Measurements from ENCODE around the gene RMDN2.

The RMDN2 gene

GRCh38 chr2:37925063-37925897 is at the start of gene RMDN2:
Gene RMDN2, plus strand, starts transcription at chr2:37925287. Its CDS starts 3,991 bp downstream, at chr2:37929278.
- DNase-seq: peak; percentile 84 to 90 (median 86)

- no peak for DNase-seq
Measured at GRCh38 chr2:37875403-37875906, 49.6 kb upstream of the RMDN2 start.

GRCh38 chr2:37876227-37876626 is 48.9 kb upstream of the RMDN2 start:
- DNase-seq: no peak

- peak; percentile 80 to 92 (median 85) for DNase-seq
Measured at GRCh38 chr2:37877457-37878315, 47.4 kb upstream of the RMDN2 start.

GRCh38 chr2:37878536-37878935 is 46.6 kb upstream of the RMDN2 start:
- DNase-seq: no peak

- DNase-seq: no peak
Measured at GRCh38 chr2:37880551-37880950, 44.5 kb upstream of the RMDN2 start.

GRCh38 chr2:37881397-37881796 is 43.7 kb upstream of the RMDN2 start:
- DNase-seq: no peak

- no peak for DNase-seq
Measured at GRCh38 chr2:37882036-37882435, 43.1 kb upstream of the RMDN2 start.

GRCh38 chr2:37883518-37883917 is 41.6 kb upstream of the RMDN2 start:
- DNase-seq: no peak

GRCh38 chr2:37885329-37885993 is 39.6 kb upstream of the RMDN2 start:
- no peak for DNase-seq

GRCh38 chr2:37886745-37887144 is 38.3 kb upstream of the RMDN2 start:
- DNase-seq: no peak

GRCh38 chr2:37887286-37887685 is 37.8 kb upstream of the RMDN2 start:
- DNase-seq: no peak

- peak; percentile 81 to 90 (median 89) for DNase-seq
Measured at GRCh38 chr2:37890893-37891495, 34.1 kb upstream of the RMDN2 start.

GRCh38 chr2:37891846-37892435 is 33.1 kb upstream of the RMDN2 start:
- DNase-seq: no peak

GRCh38 chr2:37892436-37893114 is 32.5 kb upstream of the RMDN2 start:
- peak; percentile 35 to 70 (median 63) for DNase-seq

GRCh38 chr2:37893327-37893726 is 31.8 kb upstream of the RMDN2 start:
- no peak for DNase-seq

GRCh38 chr2:37894047-37894446 is 31.0 kb upstream of the RMDN2 start:
- peak in 2 of 3 donors; percentile 44 to 56 for DNase-seq

- no peak for DNase-seq
Measured at GRCh38 chr2:37894601-37895000, 30.5 kb upstream of the RMDN2 start.

GRCh38 chr2:37895140-37895539 is 29.9 kb upstream of the RMDN2 start:
- peak; percentile 39 to 63 (median 49) for DNase-seq

GRCh38 chr2:37896319-37896718 is 28.8 kb upstream of the RMDN2 start:
- no peak for DNase-seq

- DNase-seq: no peak
Measured at GRCh38 chr2:37897511-37897910, 27.6 kb upstream of the RMDN2 start.

GRCh38 chr2:37898448-37898847 is 26.6 kb upstream of the RMDN2 start:
- DNase-seq: no peak

All from suppressor macrophage treated with lipopolysaccharide for 1 hour (primary cell).